ENCODE data around the gene DSP. TPM values are rescaled to one million over a fixed set of nuclear protein-coding genes. Genes with fewer than 3 reads are reported as not detected.

Gene DSP
- total RNA-seq, 1 donor from 2014 or later: 173 TPM

- no peak for DNase-seq (ENCODE audit: low read depth)
Observed at GRCh38 chr6:7537565-7538174, 3.8 kb upstream of the DSP start.

GRCh38 chr6:7538484-7538883 lies 3.0 kb upstream of the DSP start:
- no peak for DNase-seq (ENCODE audit: low read depth)

GRCh38 chr6:7540595-7540994 lies 876 bp upstream of the DSP start:
- peak; percentile 73 for DNase-seq (ENCODE audit: low read depth)

GRCh38 chr6:7542065-7542873 lies 798 bp downstream of the DSP start:
- no peak for DNase-seq (ENCODE audit: low read depth)

GRCh38 chr6:7542874-7543624 lies 1.6 kb downstream of the DSP start:
- peak; percentile 49 for DNase-seq (ENCODE audit: low read depth)

- DNase-seq (ENCODE audit: low read depth): no peak
Observed at GRCh38 chr6:7543789-7544424, 2.4 kb downstream of the DSP start.

GRCh38 chr6:7544597-7544996 lies 3.1 kb downstream of the DSP start:
- DNase-seq (ENCODE audit: low read depth): no peak

- DNase-seq (ENCODE audit: low read depth): no peak
Observed at GRCh38 chr6:7545316-7546019, 4.0 kb downstream of the DSP start.

- DNase-seq (ENCODE audit: low read depth): no peak
Observed at GRCh38 chr6:7546020-7546369, 4.5 kb downstream of the DSP start.

- no peak for DNase-seq (ENCODE audit: low read depth)
Observed at GRCh38 chr6:7546383-7546782, 4.9 kb downstream of the DSP start.

GRCh38 chr6:7546896-7547295 lies 5.4 kb downstream of the DSP start:
- no peak for DNase-seq (ENCODE audit: low read depth)

- no peak for DNase-seq (ENCODE audit: low read depth)
Observed at GRCh38 chr6:7547315-7547714, 5.8 kb downstream of the DSP start.

GRCh38 chr6:7550433-7550801 lies 8.9 kb downstream of the DSP start:
- no peak for DNase-seq (ENCODE audit: low read depth)

- no peak for DNase-seq (ENCODE audit: low read depth)
Observed at GRCh38 chr6:7554533-7555275, 13.2 kb downstream of the DSP start.

- DNase-seq (ENCODE audit: low read depth): no peak
Observed at GRCh38 chr6:7555671-7556070, 14.2 kb downstream of the DSP start.

GRCh38 chr6:7556394-7557106 lies 15.1 kb downstream of the DSP start:
- no peak for DNase-seq (ENCODE audit: low read depth)

GRCh38 chr6:7557652-7558051 lies 16.2 kb downstream of the DSP start:
- no peak for DNase-seq (ENCODE audit: low read depth)

GRCh38 chr6:7558781-7559180 lies 17.3 kb downstream of the DSP start:
- DNase-seq (ENCODE audit: low read depth): no peak

GRCh38 chr6:7559196-7559595 lies 17.7 kb downstream of the DSP start:
- DNase-seq (ENCODE audit: low read depth): no peak

GRCh38 chr6:7559651-7560385 lies 18.3 kb downstream of the DSP start:
- no peak for DNase-seq (ENCODE audit: low read depth)

All from renal cortical epithelial cell (primary cell).